ENCODE measurements around the gene CIRBP.
A peak's percentile ranks its signal among the peaks of the same experiment; 100 is the strongest.

CIRBP gene

DNA sequence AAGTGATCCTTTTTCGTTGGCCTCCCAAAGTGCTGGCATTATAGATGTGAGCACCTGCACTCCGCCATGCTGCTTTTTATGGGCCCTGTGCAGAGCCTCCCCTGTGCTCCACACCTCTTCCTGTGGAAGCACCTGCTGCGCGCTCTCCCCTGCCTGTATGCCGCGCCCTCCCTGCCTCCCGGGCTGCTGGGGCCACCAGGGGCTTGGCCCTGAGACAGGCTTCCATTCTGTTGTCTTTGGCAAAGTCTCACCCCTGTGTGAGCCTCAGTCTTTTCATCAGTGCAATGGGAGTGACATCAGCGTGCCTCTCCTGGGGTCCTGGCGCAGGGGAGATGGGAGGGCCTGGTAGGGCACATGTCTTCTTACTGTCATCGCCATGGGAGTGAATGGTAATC is 7.5 kb downstream of the CIRBP start:
- Histone ChIP-seq H3K9me2 (replicated peaks; ENCODE audit: control insufficient read depth, low read length) (no peaks in the 10 kb centered on the region), H3K9me3 (ENCODE audit: control insufficient read depth, insufficient read depth, low read length) (no peaks in the 10 kb centered on the region), H4K20me1 (ENCODE audit: control insufficient read depth, insufficient read depth, low read depth, low read length) (peaks cover 5% of the 10 kb centered on the region), H3K27me3 (ENCODE audit: control insufficient read depth, low read length) (no peaks in the 10 kb centered on the region), H3K79me2 (ENCODE audit: control insufficient read depth, low read length) (peaks cover 46% of the 10 kb centered on the region), H3K4me2 (ENCODE audit: low read length) (peak overlapping the region; percentile 96), H3K27ac (ENCODE audit: low read depth, low read length) (peak overlapping the region; percentile 73), H3F3A (ENCODE audit: control insufficient read depth, insufficient read depth) (peaks cover 30% of the 10 kb centered on the region), H3K36me3 (ENCODE audit: control insufficient read depth, low read length) (peaks cover 84% of the 10 kb centered on the region), H3K4me1 (ENCODE audit: control insufficient read depth, low read length) (peaks cover 40% of the 10 kb centered on the region), H3K4me3 (ENCODE audit: low read length) (peak overlapping the region; percentile 76)
- TF ChIP-seq, protein P1, sequence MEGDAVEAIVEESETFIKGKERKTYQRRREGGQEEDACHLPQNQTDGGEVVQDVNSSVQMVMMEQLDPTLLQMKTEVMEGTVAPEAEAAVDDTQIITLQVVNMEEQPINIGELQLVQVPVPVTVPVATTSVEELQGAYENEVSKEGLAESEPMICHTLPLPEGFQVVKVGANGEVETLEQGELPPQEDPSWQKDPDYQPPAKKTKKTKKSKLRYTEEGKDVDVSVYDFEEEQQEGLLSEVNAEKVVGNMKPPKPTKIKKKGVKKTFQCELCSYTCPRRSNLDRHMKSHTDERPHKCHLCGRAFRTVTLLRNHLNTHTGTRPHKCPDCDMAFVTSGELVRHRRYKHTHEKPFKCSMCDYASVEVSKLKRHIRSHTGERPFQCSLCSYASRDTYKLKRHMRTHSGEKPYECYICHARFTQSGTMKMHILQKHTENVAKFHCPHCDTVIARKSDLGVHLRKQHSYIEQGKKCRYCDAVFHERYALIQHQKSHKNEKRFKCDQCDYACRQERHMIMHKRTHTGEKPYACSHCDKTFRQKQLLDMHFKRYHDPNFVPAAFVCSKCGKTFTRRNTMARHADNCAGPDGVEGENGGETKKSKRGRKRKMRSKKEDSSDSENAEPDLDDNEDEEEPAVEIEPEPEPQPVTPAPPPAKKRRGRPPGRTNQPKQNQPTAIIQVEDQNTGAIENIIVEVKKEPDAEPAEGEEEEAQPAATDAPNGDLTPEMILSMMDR (IDR thresholded peaks at IDR 0.05; ENCODE audit: low read depth, low read length, poor library complexity, severe bottlenecking): no peak
- TF ChIP-seq EZH2phosphoT487 (IDR thresholded peaks at IDR 0.05; ENCODE audit: borderline replicate concordance, low read length): no peak

- Histone ChIP-seq H4K20me1 (ENCODE audit: control insufficient read depth, insufficient read depth, low read depth, low read length) (peaks cover 5% of the 10 kb centered on the region), H3K79me2 (ENCODE audit: control insufficient read depth, low read length) (peaks cover 42% of the 10 kb centered on the region), H3K4me3 (ENCODE audit: low read length) (peak overlapping the region; percentile 76), H3K36me3 (ENCODE audit: control insufficient read depth, low read length) (peaks cover 79% of the 10 kb centered on the region), H3K4me1 (ENCODE audit: control insufficient read depth, low read length) (peaks cover 36% of the 10 kb centered on the region), H3K27ac (ENCODE audit: low read depth, low read length) (no peak overlapping the region), H3K9me2 (replicated peaks; ENCODE audit: control insufficient read depth, low read length) (no peaks in the 10 kb centered on the region), H3K4me2 (ENCODE audit: low read length) (peak overlapping the region; percentile 96), H3F3A (ENCODE audit: control insufficient read depth, insufficient read depth) (peaks cover 26% of the 10 kb centered on the region), H3K27me3 (ENCODE audit: control insufficient read depth, low read length) (no peaks in the 10 kb centered on the region), H3K9me3 (ENCODE audit: control insufficient read depth, insufficient read depth, low read length) (no peaks in the 10 kb centered on the region)
- TF ChIP-seq, protein P1 (IDR thresholded peaks at IDR 0.05; ENCODE audit: low read depth, low read length, poor library complexity, severe bottlenecking): no peak
- no peak for TF ChIP-seq EZH2phosphoT487 (IDR thresholded peaks at IDR 0.05; ENCODE audit: borderline replicate concordance, low read length)
Observed at GRCh38 chr19:1277061-1277460, 7.9 kb downstream of the CIRBP start.

DNA sequence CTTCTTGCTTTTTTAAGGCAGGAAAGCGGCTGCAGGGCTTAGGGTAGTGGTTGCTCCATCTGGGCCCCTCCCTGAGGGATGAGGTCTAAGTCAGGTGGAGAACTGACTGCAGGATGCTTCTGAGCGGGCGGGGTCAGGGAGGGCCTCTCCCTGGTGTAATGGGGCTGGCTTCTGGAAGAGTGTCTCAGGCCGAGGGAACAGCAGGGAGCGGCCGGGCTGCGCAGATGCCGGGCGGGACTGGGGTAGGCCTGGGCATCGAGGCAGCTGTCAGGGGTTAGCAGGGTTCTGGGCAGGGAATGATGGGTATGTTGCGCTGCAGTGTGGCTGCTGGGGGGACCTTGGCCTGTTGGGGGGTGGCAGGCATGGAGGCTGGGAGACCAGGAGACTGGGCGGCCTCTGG is 8.9 kb downstream of the CIRBP start:
- no peak overlapping the region for H3K4me2 ChIP-seq (ENCODE audit: low read length)
- peaks cover 69% of the 10 kb centered on the region for H3K36me3 ChIP-seq (ENCODE audit: control insufficient read depth, low read length)
- no peaks in the 10 kb centered on the region for H3K27me3 ChIP-seq (ENCODE audit: control insufficient read depth, low read length)
- peaks cover 28% of the 10 kb centered on the region for H3K4me1 ChIP-seq (ENCODE audit: control insufficient read depth, low read length)
- no peaks in the 10 kb centered on the region for H3K9me3 ChIP-seq (ENCODE audit: control insufficient read depth, insufficient read depth, low read length)
- peaks cover 5% of the 10 kb centered on the region for H4K20me1 ChIP-seq (ENCODE audit: control insufficient read depth, insufficient read depth, low read depth, low read length)
- peaks cover 15% of the 10 kb centered on the region for H3F3A ChIP-seq (ENCODE audit: control insufficient read depth, insufficient read depth)
- no peaks in the 10 kb centered on the region for H3K9me2 ChIP-seq (replicated peaks; ENCODE audit: control insufficient read depth, low read length)
- H3K27ac ChIP-seq (ENCODE audit: low read depth, low read length): no peak overlapping the region
- no peak overlapping the region for H3K4me3 ChIP-seq (ENCODE audit: low read length)
- TF ChIP-seq EZH2phosphoT487 (IDR thresholded peaks at IDR 0.05; ENCODE audit: borderline replicate concordance, low read length): no peak
- TF ChIP-seq, protein P1 (IDR thresholded peaks at IDR 0.05; ENCODE audit: low read depth, low read length, poor library complexity, severe bottlenecking): no peak
- peaks cover 32% of the 10 kb centered on the region for H3K79me2 ChIP-seq (ENCODE audit: control insufficient read depth, low read length)

Data from DOHH2 (cell line).